Measurements from ENCODE around the gene GPR35. TPM values are rescaled to one million over a fixed set of nuclear protein-coding genes. Genes with fewer than 3 reads are reported as not detected.

GPR35 gene
- total RNA-seq, 6 donors from 2014 or later, result 1.9 to 14.7 (median 4.6) TPM

DNA sequence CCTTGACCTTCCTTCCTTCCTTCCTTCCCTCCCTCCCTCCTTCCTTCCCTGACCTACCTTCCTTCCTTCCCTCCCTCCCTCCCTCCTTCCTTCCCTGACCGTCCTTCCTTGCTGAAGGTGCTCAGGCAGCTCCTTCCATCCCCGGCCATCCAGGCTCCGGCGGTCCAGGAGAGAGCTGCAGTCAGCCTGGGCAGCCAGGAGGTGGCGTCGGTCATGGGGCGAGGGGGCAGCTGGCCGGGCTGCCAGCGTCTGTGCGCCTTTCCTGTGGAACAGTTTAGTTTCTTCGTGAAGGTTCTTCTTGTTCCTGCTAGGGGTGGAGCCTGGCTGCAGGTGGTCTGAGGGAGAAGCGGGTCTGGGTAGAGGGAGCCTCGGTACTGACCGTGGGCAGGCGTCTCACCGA, 15.7 kb downstream of the GPR35 start:
- TF ChIP-seq, protein P1, sequence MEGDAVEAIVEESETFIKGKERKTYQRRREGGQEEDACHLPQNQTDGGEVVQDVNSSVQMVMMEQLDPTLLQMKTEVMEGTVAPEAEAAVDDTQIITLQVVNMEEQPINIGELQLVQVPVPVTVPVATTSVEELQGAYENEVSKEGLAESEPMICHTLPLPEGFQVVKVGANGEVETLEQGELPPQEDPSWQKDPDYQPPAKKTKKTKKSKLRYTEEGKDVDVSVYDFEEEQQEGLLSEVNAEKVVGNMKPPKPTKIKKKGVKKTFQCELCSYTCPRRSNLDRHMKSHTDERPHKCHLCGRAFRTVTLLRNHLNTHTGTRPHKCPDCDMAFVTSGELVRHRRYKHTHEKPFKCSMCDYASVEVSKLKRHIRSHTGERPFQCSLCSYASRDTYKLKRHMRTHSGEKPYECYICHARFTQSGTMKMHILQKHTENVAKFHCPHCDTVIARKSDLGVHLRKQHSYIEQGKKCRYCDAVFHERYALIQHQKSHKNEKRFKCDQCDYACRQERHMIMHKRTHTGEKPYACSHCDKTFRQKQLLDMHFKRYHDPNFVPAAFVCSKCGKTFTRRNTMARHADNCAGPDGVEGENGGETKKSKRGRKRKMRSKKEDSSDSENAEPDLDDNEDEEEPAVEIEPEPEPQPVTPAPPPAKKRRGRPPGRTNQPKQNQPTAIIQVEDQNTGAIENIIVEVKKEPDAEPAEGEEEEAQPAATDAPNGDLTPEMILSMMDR (IDR thresholded peaks at IDR 0.05), result peak in 5 of 6 experiments; percentile 12 to 41 (median 40)
- TF ChIP-seq POLR2A (IDR thresholded peaks at IDR 0.05), result no peak
- Histone ChIP-seq H3K27me3 (no peaks in the 10 kb centered on the region), H3K4me3 (no peak overlapping the region), H3K4me1 (no peaks in the 10 kb centered on the region), H3K9me3 (no peaks in the 10 kb centered on the region), H3K36me3 (no peaks in the 10 kb centered on the region), H3K27ac (no peak overlapping the region)
- DNase-seq (peak; percentile 22 to 82), ATAC-seq (ENCODE audit: low FRiP score in 2 of 2) (no peak)
- 16 to 30% methylated on average over 5 to 11 of the region's 16 CpGs for WGBS, 2 donors

DNA sequence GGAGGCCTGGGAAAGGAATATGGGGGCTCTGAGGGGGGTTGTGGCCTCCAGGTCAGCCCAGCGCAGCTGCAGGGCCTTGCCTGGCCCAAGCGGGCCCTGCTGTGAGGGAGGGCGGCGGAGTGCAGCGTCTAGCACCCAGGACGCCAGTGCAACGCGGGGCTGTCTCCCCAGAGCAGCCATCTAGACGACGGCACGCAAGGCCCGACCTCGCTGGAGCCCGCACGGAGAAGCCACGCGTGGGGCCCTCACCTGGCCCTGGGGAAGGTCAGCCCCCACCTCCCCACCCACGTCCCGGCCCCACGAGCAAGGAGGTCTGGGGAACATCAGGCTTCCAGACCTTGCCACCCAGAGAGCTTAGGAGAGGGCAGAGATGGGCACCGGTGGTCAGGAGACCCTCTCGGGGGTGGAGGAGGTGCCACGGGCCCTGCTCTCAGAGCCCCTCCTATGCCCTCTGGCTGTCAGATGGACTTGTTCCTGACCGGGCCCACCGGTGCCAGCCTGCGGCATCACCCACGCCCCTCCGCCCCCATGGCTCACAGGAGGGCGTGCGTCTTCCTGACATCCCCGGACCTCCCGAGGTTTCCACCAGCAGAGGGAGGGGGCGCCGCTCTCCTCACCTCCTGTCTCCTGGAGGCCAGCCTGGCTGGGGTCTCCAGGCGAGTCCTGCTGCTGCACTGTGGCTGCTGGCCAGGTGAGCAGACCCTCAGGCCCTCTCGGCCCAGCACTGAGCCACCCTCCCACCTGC, 17.0 kb downstream of the GPR35 start:
- Histone ChIP-seq H3K27ac (no peak overlapping the region), H3K9me3 (no peaks in the 10 kb centered on the region), H3K4me1 (no peaks in the 10 kb centered on the region), H3K27me3 (no peaks in the 10 kb centered on the region), H3K36me3 (no peaks in the 10 kb centered on the region), H3K4me3 (no peak overlapping the region)
- DNase-seq (peak in 1 of 2 donors; percentile 68), ATAC-seq (ENCODE audit: low FRiP score in 2 of 2) (no peak)
- TF ChIP-seq, protein P1 (IDR thresholded peaks at IDR 0.05), result no peak
- TF ChIP-seq POLR2AphosphoS5 (IDR thresholded peaks at IDR 0.05) (no peak), POLR2A (IDR thresholded peaks at IDR 0.05) (no peak), EP300 (IDR thresholded peaks at IDR 0.05) (no peak)
- WGBS, 2 donors, result 81 to 84% methylated on average over 12 to 29 of the region's 36 CpGs

DNA sequence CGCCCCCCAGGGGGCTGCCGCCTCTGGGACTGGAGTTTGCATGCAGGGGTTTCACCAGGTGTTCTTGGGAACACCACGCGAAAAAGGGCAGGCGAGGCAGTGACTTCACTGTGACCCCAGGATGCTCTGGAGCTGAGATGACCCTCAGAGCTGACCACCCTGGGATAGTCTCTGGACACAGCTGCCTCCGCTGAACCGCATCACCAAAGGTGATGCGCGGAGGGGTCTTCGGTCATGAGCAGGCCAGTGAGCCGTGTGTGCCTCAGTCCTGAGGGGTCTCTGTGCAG, 17.5 kb downstream of the GPR35 start:
- Histone ChIP-seq H3K4me1 (no peaks in the 10 kb centered on the region), H3K9me3 (no peaks in the 10 kb centered on the region), H3K36me3 (no peaks in the 10 kb centered on the region), H3K27ac (no peak overlapping the region), H3K27me3 (no peaks in the 10 kb centered on the region), H3K4me3 (no peak overlapping the region)
- TF ChIP-seq POLR2A (IDR thresholded peaks at IDR 0.05), result no peak
- ATAC-seq (ENCODE audit: low FRiP score in 2 of 2) (no peak), DNase-seq (no peak)
- WGBS, 2 donors, result 88% methylated on average over 10 of the region's 11 CpGs; no CpG with 5 or more reads in 1 of the 2 donors

DNA sequence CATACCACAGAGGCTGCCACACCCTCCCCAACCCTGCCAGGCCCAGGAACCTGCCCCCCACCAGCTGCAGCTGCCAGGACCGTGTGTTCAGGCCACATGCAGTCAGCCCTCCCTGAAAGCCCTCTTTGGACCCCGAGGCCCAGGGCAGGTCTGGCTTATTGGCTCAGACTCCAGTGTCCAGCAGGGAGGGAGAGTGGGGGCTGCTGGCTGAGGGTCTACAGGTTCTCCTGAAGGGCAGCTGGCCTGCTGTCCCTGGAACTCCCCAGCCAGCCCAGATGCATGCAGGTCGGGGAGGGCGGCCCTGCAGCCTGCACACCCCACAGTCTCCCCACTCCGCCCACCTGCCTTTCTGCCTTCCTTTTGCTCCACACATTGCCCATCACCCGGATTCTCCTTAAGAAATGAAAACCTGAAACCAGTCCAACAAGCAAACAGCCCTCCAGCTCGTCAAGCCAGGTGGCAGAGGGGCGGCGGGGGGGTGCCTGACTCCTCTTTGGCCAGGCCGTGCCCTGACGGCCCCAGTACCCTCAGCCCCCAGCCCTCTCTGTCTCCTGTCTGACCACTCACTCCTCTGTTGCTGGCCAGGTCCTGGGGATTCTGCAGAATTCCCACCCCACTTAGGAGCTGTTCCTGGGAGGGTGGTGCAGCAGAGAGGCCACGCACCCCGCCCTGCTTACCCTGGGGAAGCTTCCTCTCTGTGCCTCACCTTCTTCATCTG, 18.0 kb downstream of the GPR35 start:
- 67 to 91% methylated on average over 4 to 13 of the region's 13 CpGs for WGBS, 2 donors
- TF ChIP-seq EP300 (IDR thresholded peaks at IDR 0.05), result no peak
- Histone ChIP-seq H3K4me1 (no peaks in the 10 kb centered on the region), H3K4me3 (no peak overlapping the region), H3K27me3 (no peaks in the 10 kb centered on the region), H3K9me3 (no peaks in the 10 kb centered on the region), H3K27ac (no peak overlapping the region), H3K36me3 (no peaks in the 10 kb centered on the region)
- DNase-seq (peak in 1 of 2 donors; percentile 63), ATAC-seq (ENCODE audit: low FRiP score in 2 of 2) (no peak)

DNA sequence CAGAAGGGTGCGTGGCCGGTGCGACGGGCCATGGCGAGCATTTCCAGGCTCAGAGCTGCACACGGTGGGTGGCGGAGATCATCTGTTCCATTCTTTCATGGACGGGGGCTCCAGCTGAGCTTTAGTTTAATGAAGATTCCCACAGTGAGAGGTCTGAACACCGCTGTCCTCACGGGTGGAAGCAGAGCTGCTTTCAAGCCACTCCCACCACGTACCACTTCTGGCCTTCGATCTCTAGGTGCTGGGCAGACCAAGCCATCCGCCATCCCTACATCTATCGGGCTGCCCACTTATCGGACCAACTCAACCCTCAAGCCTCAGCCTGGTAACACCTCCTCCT, 18.5 kb downstream of the GPR35 start:
- ATAC-seq (ENCODE audit: low FRiP score in 2 of 2) (no peak), DNase-seq (no peak)
- Histone ChIP-seq H3K9me3 (no peaks in the 10 kb centered on the region), H3K4me1 (no peaks in the 10 kb centered on the region), H3K4me3 (no peak overlapping the region), H3K36me3 (no peaks in the 10 kb centered on the region), H3K27ac (no peak overlapping the region), H3K27me3 (no peaks in the 10 kb centered on the region)
- WGBS, 2 donors, result 79 to 86% methylated on average over 8 to 15 of the region's 15 CpGs
- TF ChIP-seq POLR2A (IDR thresholded peaks at IDR 0.05) (no peak), POLR2AphosphoS5 (IDR thresholded peaks at IDR 0.05) (no peak), EP300 (IDR thresholded peaks at IDR 0.05) (no peak)
- TF ChIP-seq, protein P1 (IDR thresholded peaks at IDR 0.05), result no peak

DNA sequence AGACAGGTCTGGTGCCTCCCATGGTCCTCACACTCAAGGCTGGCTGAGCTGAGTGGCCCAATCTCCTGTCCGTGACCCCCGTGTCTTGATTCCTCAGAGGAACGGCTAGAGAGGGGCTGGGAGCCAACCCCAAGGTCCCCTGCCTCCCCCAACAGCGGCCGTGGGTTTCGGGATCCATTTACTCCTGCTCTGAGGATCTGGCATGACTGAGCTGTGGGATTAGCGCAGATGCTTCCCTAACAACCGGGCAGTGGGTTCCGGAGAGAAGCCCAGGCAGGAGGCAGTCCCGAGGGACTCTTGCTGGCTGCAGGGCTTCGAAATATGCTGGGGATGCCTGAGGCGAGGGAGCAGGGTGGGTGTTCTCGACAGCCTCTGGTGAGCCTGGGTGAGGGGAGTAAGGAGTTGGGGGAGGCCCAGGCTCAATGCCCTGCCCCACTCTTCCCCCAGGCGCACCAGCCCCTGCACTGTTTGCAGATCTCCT, 18.9 kb downstream of the GPR35 start:
- ATAC-seq (ENCODE audit: low FRiP score in 2 of 2) (no peak), DNase-seq (no peak)
- no peaks in the 10 kb centered on the region for H3K36me3 ChIP-seq
- H3K27ac ChIP-seq, result no peak overlapping the region
- TF ChIP-seq POLR2A (IDR thresholded peaks at IDR 0.05) (no peak), EP300 (IDR thresholded peaks at IDR 0.05) (no peak), POLR2AphosphoS5 (IDR thresholded peaks at IDR 0.05) (no peak)
- TF ChIP-seq, protein P1 (IDR thresholded peaks at IDR 0.05), result no peak
- H3K4me1 ChIP-seq, result no peaks in the 10 kb centered on the region
- H3K4me3 ChIP-seq, result no peak overlapping the region
- no peaks in the 10 kb centered on the region for H3K27me3 ChIP-seq
- 51 to 73% methylated on average over 10 to 14 of the region's 14 CpGs for WGBS, 2 donors
- no peaks in the 10 kb centered on the region for H3K9me3 ChIP-seq

Measured in upper lobe of left lung (tissue), 6 donors.